Measurements from ENCODE around the gene CDYL2. TPM values are rescaled to one million over a fixed set of nuclear protein-coding genes. Genes with fewer than 3 reads are reported as not detected.
"Not testable (repeated sequence)": the region's sequence is repeated elsewhere in the genome, so short reads cannot be mapped to it uniquely, and the experiment has no call there.

The CDYL2 gene
- total RNA-seq, 1 experiment from 2014 or later = 5.0 TPM

DNA sequence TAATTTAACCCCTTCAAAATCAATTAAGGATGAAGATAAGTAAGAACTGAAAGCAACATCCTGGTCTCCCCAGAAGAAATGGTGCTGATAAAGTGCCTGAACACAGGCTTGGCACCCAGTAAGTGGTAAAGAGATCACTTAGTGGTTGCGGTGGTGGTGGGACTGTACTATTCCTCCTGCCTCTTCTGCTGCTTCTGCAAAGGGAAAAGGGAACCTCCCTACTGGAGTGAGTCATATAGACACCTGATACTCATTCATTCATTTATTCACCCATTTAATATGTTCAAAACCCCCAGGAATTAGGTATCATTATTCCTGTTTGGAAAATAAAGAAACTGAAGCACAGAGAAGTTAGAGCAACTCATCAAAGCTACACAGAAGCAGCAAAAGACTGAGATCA lies 60.6 kb downstream of the CDYL2 start:
- peak; percentile 44 for DNase-seq (ENCODE audit: low read depth)

DNA sequence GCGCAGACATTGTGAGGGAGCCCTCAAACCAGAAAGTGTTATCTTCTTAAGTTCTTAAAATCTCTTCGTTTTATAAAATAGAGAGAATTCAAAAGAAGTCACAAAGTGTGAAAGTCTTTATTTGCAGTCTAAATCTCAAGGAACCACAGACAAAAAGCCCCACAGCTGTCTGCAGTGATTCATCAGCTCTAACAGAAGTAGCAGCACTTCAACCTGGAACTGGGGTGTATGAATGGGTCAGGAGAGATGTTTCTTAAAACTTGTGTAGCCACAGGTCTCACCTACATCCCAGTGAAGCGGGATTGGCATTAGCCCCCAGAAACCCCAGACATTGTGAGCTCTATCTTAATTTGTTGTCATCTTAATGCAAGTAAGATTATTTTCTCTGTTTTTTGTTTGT lies 61.1 kb downstream of the CDYL2 start:
- peak; percentile 8 for DNase-seq (ENCODE audit: low read depth)

DNA sequence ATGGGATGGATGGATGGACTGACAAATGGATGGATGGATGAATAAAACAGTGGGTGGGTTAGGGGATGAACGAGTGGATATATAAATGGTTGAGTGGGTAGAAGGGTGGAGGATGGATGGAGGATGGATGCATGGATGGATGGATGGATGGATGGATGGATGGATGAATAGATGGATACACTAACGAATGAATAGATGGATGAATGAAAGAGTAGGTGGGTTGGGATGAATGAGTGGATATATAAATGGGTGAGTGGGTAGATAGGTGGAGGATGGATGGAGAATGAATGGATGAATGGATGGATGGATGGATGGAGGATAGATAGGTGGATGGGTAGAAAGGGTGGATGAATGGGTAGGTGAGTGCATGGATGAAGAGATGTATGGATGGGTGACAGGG lies 62.1 kb downstream of the CDYL2 start:
- no peak for DNase-seq (ENCODE audit: low read depth)

DNA sequence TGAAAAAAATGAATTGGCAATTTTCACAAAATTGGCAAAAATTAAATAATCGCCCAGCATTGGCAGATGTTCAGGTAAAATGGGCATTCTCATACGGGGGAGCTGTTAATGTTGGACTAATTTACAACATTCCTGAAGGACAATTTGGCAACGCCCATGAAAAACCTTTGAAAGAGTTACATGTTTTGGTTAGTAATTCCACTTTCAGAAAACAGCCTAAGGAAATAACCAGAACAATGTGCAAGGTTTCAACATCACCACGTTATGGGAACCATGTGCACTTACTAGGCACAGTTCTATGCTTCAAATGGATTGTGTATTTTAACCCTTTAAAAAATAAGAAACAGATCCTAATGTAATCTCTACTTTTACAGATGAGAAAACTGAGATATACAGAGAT lies 62.7 kb downstream of the CDYL2 start:
- DNase-seq (ENCODE audit: low read depth) = no peak

DNA sequence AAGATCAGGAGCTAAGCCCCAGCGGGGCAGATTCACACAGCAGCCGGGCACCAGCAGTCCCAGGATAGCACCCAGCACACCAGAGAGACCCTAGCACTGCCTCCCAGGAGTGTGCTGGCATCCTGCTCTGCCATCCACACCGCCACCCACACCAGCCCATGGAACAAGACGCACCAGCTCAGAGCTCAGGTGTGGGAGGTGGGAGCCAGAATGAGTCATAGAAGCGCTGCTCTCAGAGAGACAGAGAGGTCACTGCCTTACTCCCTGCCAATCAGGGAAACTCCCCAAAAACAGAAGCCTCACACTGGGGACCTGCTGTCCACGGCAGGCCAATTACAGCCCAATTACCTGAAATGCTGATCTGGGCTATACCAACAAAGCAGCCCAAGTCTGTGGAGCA lies 64.9 kb downstream of the CDYL2 start:
- no peak for DNase-seq (ENCODE audit: low read depth)

DNA sequence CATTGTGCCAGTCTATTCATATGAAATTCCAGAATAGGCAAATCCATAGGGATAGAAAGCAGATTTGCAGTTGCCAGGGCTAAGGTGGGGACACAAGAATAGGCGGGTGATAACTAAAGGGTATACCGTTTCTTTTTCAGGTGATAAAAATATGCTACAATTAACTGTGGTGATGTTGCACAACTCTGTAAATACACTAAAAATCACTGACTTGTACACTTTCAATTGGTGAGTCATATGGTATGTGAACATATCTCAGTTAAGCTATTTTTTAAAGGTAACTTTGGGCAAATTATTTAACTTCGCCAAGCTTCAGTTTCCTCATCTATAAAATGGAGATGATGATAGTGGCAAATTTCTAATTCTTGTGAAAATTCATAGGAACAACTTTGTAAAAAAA lies 65.9 kb downstream of the CDYL2 start:
- no peak for DNase-seq (ENCODE audit: low read depth)

DNA sequence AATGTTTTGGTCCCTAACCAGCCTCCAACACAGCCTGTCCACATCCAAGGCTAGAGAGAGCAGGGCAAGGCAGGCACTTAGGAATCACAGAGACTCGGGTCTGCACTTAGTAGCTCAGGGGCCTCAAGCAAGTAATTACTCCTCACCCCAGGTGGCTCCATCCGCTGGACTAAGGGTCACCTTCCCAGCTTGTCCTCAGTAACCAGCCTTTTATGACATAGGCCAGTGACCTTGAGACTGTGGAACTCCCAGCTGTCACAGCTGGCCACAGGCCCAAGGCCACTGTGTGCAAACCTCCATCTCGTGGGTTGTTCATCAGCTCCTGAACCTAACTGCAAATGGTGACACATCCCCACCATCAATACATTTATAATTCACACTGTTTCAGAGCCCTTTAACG lies 68.6 kb downstream of the CDYL2 start:
- DNase-seq (ENCODE audit: low read depth) = no peak

DNA sequence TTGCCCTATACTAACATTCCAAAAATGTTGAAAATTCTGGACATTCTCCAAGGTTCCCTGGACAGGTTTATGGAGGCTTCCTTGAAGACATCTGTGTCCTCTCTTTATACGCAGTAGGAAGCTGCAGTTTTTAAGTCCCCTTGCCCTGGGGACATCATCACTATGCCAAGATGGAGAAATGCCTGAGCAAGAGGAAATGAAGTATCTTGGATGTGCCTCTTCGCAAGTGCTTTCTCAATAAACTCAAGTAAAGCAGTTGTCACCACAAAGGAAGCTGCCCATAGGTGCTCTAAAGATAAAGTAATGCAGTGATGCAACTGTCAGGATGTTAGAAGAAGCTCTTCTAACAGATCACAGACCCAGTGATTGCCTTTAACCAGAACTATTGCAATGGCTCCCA lies 71.0 kb downstream of the CDYL2 start:
- no peak for DNase-seq (ENCODE audit: low read depth)

DNA sequence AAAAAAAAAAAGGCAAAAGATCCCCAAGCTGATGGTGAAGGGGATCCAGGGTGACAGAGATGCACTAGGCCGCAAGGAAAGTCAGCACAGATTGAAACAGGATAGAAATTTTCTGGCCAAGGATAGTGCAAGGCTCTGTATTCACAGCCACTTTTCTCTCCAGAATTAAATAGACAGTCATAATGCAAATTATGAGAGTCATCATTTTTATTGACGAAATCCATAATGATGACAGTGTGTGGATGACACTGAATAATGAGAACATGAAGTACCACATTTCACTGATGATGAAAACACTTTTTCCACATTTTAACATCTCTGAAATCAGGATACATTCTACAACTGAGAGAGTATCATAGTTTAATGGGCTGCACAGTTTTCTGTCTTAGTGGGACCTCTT lies 72.5 kb downstream of the CDYL2 start:
- DNase-seq (ENCODE audit: low read depth) = no peak

DNA sequence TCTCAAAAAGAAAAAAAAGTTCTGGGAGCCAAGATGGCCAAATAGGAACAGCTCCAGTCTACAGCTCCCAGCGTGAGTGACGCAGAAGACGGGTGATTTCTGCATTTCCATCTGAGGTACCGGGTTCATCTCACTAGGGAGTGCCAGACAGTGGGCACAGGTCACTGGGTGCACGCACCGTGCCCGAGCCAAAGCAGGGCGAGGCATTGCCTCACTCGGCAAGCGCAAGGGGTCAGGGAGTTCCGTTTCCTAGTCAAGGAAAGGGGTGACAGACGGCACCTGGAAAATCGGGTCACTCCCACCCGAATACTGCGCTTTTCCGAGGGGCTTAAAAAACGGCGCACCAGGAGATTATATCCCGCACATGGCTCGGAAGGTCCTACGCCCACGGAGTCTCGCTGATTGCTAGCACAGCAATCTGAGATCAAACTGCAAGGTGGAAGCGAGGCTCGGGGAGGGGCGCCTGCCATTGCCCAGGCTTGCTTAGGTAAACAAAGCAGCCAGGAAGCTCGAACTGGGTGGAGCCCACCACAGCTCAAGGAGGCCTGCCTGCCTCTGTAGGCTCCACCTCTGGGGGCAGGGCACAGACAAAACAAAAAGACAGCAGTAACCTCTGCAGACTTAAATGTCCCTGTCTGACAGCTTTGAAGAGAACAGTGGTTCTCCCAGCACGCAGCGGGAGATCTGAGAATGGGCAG lies 77.2 kb downstream of the CDYL2 start:
- DNase-seq (ENCODE audit: low read depth) = not testable (repeated sequence)

DNA sequence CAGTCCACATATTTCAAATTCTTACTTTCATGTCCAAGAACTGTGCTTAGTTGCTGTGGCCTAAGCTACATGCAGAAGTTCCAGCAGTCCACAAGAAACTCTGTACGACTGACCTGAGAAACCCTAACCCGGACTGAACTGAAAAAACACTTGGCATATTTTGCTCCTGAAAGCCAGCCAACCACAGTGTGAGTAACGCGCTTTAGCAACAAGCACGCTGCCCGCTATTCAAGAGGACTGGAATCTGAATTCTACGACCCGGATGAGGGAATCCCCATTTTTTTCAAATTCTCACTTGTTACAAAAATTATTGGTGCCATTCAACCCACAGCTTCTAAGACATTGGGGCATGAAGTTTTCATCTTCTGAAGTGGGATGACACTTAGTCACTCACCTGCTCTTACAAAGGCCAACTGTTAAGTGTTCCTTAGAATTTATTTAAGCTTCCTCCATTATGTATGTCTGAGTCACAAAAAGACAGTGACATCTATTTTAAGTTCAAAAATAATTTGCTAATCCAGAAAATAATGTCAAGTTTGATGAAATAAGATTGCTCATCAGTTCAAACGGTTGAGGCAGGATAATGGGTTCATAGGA lies 78.7 kb downstream of the CDYL2 start:
- peak; percentile 28 for DNase-seq (ENCODE audit: low read depth)

DNA sequence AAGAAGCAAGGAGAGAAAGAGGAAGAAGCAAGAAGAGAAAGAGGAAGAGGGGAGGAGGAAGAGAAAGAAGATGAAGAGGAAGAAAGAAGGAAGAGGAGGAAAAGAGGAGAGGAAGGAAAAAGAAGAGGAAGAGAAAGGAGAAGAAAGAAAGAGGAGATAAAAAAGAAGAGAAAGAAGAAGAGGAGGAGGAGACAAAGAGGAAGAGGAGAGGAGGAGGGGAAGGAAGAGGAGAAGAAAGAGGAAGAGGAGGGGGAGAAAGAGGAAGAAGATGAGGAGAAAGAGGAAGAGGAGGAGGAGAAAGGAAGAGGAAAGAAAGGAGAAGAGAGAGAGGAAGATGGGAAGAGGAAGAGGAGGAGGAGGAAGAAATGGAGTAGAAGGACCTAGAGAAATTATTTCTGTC lies 80.4 kb downstream of the CDYL2 start:
- no peak for DNase-seq (ENCODE audit: low read depth)

DNA sequence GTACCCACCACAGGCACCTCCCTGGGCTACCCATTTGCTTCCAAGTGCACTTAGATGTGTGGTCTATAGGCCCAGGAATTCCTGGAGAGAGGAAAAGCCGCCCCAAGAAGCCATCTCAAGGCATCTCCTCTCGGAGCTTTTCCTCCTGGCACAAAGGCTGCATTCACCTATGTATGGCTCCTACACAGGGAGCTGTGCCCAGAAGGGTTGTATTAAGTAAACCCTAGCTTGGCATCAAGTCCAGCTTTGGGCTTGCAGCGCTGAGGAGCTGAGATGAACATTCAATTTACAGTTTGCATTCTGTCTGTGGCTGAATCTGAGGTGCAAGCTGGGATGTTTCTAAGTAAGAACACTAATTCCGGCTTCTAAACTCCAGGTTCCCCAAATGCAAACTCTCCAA lies 81.3 kb downstream of the CDYL2 start:
- DNase-seq (ENCODE audit: low read depth) = no peak

DNA sequence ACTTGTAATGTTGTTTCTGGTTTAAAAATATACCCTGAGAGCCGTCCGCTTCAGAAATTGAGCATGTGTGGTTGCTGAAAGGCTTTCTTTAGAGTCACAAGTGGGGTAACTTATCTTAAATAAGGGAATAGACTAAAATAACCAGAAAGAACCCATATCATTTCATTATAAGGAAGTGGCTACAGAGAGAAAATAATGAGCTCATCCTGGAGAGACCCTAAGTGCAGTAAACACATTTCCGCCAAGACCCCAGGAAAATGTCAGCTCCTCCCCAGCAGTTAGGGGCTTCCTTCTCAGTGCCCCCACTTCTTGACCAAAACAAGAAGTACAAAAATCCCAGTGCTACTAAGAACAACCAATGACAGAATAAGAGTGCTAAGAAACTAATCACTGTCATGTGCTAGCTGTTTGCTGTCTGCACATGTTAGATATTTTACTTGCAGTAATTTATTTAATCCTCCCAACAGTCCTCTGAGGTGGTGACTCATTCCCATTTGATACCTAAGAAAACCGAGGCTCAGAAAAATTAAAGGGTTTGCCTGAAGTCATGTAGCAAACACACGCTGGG lies 83.5 kb downstream of the CDYL2 start:
- peak; percentile 5 for DNase-seq (ENCODE audit: low read depth)

DNA sequence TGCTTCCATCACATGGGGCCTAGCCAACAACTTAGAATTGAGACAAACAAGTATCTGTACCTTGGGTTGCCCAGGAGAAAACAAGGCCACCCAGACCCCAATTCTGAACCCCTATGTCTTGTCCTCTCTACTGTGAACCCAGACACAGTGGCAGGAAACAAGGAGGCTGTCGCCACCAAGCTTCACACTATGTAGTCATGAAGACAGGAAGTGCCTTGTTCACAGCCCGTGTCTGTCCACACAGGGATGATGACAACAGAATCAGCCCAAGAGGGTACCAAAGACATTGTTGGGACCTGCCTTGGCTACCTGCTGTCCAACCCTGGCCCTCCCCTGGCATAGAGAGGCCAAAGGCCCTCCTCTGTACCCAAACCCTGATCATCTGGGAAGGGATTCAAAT lies 84.8 kb downstream of the CDYL2 start:
- no peak for DNase-seq (ENCODE audit: low read depth)

DNA sequence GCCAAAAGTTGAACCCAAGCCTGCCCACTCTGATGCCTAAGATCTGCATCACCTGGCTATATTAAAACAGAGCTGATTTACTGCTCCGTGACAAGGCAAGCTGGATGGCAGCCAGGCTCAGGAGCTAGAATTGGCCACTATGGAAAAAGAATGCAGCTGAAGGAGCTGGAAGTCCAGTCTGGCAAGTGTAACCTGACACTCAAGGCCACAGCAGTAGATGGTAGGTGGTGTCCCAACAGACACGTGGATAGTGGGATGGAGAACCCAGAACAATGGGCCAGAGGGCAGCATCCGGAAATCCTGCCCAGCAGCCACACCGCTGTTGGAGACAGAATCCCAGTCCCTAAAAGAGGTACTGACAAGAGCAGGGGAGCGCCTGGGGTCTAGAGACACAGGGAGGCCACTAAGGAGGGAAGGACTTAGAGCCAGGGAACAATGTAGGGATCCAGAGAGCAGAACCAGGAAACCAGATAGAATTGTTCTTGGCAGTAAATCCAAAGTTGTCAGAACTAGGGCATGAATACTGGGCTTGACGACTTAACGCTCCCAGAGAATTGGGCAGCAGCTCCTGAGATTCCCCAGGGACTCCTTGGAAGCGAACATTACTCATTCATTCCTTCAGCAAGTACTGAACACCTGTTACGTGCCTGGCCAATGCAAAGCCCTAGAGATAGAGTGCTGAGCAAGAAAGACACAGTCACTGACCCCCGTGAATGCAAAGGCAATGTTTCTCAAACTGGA lies 85.7 kb downstream of the CDYL2 start:
- peak; percentile 55 for DNase-seq (ENCODE audit: low read depth)

DNA sequence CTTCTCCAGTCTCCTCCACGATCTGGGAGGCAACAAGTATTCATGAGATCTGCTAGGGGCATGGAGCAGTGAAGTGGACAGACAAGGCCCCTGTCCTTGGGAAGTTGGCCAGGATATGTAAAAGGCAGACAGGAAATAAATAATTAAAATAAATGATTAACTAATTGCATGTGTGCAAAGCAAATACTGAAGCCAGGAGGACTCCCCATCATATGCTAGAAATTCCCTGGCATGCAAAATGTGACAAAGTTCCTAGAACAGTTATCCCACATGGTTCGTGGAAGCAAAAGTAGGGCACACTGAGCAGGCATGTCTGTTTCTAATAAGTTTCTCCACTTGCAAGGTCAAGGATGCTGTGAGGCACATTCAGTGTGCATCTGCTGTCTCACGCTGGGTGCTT lies 86.8 kb downstream of the CDYL2 start:
- DNase-seq (ENCODE audit: low read depth) = no peak

DNA sequence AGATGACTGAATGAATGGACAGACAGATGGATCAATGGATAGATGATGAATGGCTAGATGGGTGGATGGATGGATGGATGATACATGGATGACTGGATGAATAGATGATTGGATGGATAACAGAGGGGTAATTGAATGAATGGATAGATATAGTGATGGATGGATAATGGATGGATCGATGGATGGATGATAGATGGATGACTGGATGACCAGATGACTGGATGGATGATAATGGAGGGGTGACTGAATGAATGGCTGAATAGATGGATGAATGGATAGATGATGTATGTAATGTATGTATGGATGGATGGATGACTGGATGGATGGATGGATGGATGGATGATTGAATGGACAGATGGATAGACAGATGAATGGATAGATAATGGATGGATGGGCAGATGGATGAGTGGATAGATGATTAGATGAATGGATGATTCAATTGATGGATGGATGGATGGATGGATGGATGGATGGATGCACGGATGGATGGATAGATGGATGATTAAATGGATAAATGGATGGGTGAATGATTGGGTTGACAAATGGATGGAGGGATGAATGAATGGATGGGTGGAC lies 87.7 kb downstream of the CDYL2 start:
- DNase-seq (ENCODE audit: low read depth) = no peak

DNA sequence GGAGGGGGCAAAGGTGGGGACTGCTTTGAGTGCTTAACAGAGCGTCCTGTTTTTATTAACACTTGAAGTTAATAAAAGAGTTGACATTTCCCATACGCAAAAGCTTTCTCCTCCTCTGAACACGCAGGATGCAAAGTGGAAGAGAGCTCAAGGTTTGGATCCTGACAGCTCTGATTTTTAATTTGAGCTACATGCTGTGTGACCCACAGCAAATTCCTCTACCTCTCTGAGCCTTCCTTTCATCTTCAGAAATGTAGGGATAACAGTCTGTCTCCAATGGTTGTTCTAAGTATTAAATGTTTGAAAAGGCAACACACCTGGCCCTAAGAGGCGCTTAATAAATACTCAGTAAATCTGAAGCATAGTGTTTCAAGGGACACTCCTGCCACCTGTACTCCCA lies 93.0 kb downstream of the CDYL2 start:
- DNase-seq (ENCODE audit: low read depth) = no peak

DNA sequence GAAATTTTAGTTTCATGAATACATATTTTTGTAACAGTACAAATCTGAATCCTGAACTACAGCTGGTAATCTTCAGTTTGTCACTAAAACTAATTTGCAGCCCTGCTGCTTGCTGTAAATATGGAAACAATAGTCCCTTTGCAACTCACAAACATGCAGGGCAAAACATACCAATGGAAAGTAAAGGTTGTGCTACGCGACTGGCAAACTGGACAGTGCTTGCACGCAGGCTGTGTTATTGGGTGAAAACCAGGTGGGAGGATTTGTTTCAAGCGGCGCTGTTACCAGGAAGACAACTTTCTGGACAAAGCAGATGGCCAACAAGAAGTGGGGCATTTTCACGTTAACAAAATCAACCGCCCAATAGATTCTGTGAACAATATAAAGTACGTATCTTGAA lies 93.5 kb downstream of the CDYL2 start:
- no peak for DNase-seq (ENCODE audit: low read depth)

DNA sequence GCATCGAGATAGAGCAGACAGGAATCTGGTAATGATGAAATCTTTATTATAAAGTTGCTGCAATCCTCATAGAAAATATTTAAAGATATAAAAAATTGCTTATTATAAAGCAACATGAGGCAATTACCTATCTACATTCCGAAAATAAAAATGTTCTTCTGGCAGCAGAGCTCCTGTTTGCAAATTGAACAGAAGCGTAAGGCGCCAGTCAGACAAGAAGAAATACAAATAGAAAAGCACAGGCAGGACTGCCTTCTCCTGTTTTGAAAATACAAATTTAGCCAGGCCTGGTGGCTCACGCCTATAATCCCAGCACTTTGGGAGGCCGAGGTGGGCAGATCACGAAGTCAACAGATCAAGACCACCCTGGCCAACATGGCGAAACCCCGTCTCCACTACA lies 95.6 kb downstream of the CDYL2 start:
- no peak for DNase-seq (ENCODE audit: low read depth)

DNA sequence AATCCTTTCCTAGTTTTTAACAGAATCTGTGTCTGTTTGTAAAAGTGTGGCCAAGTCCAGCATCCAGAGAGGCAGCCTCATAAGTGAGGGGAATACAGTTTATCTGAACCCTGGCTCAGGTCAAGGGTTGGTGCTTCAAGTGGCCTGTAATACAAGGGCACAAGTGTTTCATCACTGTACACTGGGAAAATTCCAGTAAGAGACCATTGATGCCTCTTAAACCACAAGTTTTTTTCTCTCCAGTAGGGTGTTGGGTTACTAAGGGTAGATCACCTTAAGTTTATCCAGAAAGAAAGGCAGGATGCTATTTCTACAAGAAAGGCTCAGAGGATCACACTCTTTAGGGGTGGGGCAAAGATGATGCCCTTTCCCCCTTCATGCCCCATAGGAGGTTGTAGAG lies 96.7 kb downstream of the CDYL2 start:
- DNase-seq (ENCODE audit: low read depth) = no peak

DNA sequence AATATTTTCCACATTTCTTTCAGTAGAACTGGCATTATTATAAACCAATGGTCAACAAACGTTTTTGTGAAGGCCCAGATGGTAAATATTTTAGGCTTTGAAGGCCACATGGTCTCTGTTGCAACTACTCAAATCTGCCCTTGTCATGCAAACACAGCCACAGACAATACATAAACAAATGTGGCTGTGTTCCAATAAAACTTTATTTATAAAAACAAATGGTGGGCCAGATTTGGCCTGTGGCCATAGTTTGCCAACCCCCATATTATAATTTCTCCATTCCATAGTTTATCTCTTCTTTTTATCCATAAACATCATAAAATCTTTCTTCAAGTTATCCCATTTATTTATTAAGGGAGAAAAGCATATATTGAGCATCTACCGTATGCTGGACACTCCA lies 98.8 kb downstream of the CDYL2 start:
- DNase-seq (ENCODE audit: low read depth) = no peak

All from Daoy (cell line).